Body of pancreas (tissue), 4 donors: ENCODE measurements around the gene SOWAHA. TPM values are rescaled to one million over a fixed set of nuclear protein-coding genes. Genes with fewer than 3 reads are reported as not detected.

Experiments
- ATAC-seq: fragments of 150-250 bp; one replicate; pipeline ENCODE4 v1.9.1; 2016
- DNase-seq, 4 donors: peaks; one replicate each; pipeline ENCODE4 v3.0.0-alpha.2; 2019
- H3K27ac ChIP-seq, 4 donors: fragments of 200-600 bp; sonication (generic); 1 replicate in 3 of 4; 2 replicates in 1 of 4; pipeline versions ENCODE4 v1.5.1 to v1.6.1; 2016 to 2019; ENCODE audit warnings: mild to moderate bottlenecking in 1 of 4, mixed read lengths in 1 of 4, moderate library complexity in 1 of 4
- H3K27me3 ChIP-seq, 2 donors: fragments of 200-600 bp; sonication (generic); one replicate each; pipeline ENCODE4 v1.6.0; 2016; ENCODE audit warnings: mild to moderate bottlenecking in 1 of 2
- H3K36me3 ChIP-seq, 2 donors: fragments of 200-600 bp; sonication (generic); replicated peaks in 1 of 2; 2 replicates each; pipeline ENCODE4 v1.5.1; 2016; ENCODE audit warnings: low read depth in 2 of 2; ENCODE audit not compliant: insufficient read depth in 1 of 2
- H3K4me1 ChIP-seq: fragments of 200-600 bp; sonication (generic); one replicate; pipeline ENCODE4 v1.6.0; 2016
- H3K4me3 ChIP-seq, 2 donors: fragments of 200-600 bp; sonication (generic); 1 replicate in 1 of 2; 2 replicates in 1 of 2; pipeline ENCODE4 v1.5.1; 2016 to 2019
- H3K9me3 ChIP-seq, 3 donors: fragments of 200-600 bp; sonication (generic); 1 replicate in 2 of 3; 2 replicates in 1 of 3; pipeline ENCODE4 v1.5.1; 2016
- CTCF ChIP-seq, 7 experiments: fragments of 450-650 bp in 4 of 7; fragments of 200-600 bp in 3 of 7; sonication (generic) in 3 of 7; IDR thresholded peaks; one replicate each; pipeline ENCODE4 v1.5.1; 2016 to 2019; ENCODE audit warnings: antibody characterized with exemption in 7 of 7
- POLR2A ChIP-seq, 3 donors: fragments of 450-650 bp; IDR thresholded peaks; one replicate each; pipeline ENCODE4 v1.6.1; 2016; ENCODE audit warnings: antibody characterized with exemption in 3 of 3, mild to moderate bottlenecking in 2 of 3
- WGBS, 2 donors: methylation state at CpG; one replicate each; pipeline ENCODE4 v1.1.5; 2017; 5-methylcytosine and 5-hydroxymethylcytosine counted together
- intact Hi-C: fragments of 100-400 bp; cut with DNase I; formaldehyde crosslinking; loops from one replicate; pipeline ENCODE4 v1.15.1; 2023
- total RNA-seq, 2 donors: library from RNA; depleted of rRNA; stranded (reverse); fragments of >200 nt; gene quantifications; one replicate each; pipeline ENCODE4 v1.1.0, GENCODE V29; 2016

Gene SOWAHA
- total RNA-seq, 2 donors from 2014 or later = 7.3 to 9.6 TPM

DNA sequence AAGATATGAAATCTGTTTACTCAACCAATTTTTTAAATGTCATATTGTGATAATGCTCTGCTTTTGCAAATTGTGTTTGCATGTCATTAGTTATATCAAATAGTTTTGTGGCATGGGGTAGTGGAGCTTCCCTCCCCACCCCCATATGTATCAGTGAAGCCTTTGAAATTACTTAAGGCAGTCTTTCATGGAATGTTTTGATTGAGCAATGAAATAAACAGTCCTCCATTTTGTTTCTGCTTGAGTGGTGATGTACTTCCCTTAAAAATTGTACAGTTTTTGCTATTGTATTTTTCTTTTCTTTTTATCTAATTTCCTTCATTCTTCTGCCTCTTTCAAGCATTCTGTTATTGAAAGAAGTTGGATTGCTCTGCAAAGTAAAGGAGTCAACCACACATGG, 3.5 kb downstream of the SOWAHA start:
- Histone ChIP-seq H3K4me1 (peaks cover 25% of the 10 kb centered on the region), H3K27me3 (no peaks in the 10 kb centered on the region), H3K9me3 (no peaks in the 10 kb centered on the region), H3K36me3 (no peaks in the 10 kb centered on the region), H3K27ac (no peak overlapping the region), H3K4me3 (no peak overlapping the region)
- ATAC-seq (no peak), DNase-seq (no peak)
- intact Hi-C loops = no loop called here
- TF ChIP-seq CTCF (IDR thresholded peaks at IDR 0.05) (no peak), POLR2A (IDR thresholded peaks at IDR 0.05) (no peak)

GRCh38 chr5:132817011-132817410, 3.9 kb downstream of the SOWAHA start:
- intact Hi-C loops = no loop called here

DNA sequence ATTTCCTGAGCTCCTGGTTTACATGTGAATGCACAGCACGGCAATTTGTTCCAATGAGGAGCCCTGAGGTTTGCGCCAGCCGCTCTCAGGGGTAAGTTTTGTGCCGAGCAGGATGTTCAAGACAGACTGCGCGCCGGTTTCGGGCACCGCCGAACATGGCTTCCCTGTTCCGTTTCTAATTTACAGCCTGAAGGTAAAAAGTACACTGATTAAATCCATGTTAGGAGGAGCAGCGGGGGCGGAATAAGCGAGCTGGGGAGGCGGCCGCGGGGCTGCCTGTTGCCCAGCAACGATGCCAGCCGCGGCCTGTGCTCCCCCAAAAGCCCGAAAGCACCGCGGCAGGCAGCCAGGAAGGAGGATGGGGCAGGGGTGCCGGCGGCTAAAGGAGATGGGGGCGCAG, 6.4 kb downstream of the SOWAHA start:
- H3K27me3 ChIP-seq = no peaks in the 10 kb centered on the region
- WGBS, 2 donors = 41 to 63% methylated on average over 25 to 26 of the region's 26 CpGs
- H3K27ac ChIP-seq = no peak overlapping the region
- no peaks in the 10 kb centered on the region for H3K9me3 ChIP-seq
- no peak overlapping the region for H3K4me3 ChIP-seq
- ATAC-seq (no peak), DNase-seq (no peak)
- H3K36me3 ChIP-seq = no peaks in the 10 kb centered on the region
- H3K4me1 ChIP-seq = peaks cover 17% of the 10 kb centered on the region
- intact Hi-C loops = no loop called here
- TF ChIP-seq CTCF (IDR thresholded peaks at IDR 0.05) (no peak), POLR2A (IDR thresholded peaks at IDR 0.05) (no peak)

More at GRCh38 chr5:132817011-132817410, 3.9 kb downstream of the SOWAHA start:
- no peak overlapping the region for H3K4me3 ChIP-seq
- peaks cover 24% of the 10 kb centered on the region for H3K4me1 ChIP-seq
- ATAC-seq (no peak), DNase-seq (no peak)
- 0 to 13% methylated on average over 1 of the region's 1 CpG for WGBS, 2 donors
- no peak for TF ChIP-seq POLR2A (IDR thresholded peaks at IDR 0.05)
- no peak for TF ChIP-seq CTCF (IDR thresholded peaks at IDR 0.05)
- no peak overlapping the region for H3K27ac ChIP-seq
- no peaks in the 10 kb centered on the region for H3K9me3 ChIP-seq
- H3K36me3 ChIP-seq = no peaks in the 10 kb centered on the region
- H3K27me3 ChIP-seq = no peaks in the 10 kb centered on the region

GRCh38 chr5:132820162-132820754, 7.2 kb downstream of the SOWAHA start:
- ATAC-seq = peak; percentile 91
- 15 to 17% methylated on average over 14 to 15 of the region's 15 CpGs for WGBS, 2 donors
- intact Hi-C loops = loop anchor here (5.0 kb wide), 1 partner anchor 68 kb away; no protein-coding TSS in a partner anchor

More at GRCh38 chr5:132820162-132820754, 7.2 kb downstream of the SOWAHA start:
- Histone ChIP-seq H3K36me3 (no peaks in the 10 kb centered on the region), H3K27me3 (no peaks in the 10 kb centered on the region), H3K9me3 (no peaks in the 10 kb centered on the region), H3K27ac (no peak overlapping the region), H3K4me1 (peaks cover 17% of the 10 kb centered on the region), H3K4me3 (no peak overlapping the region)
- no peak for TF ChIP-seq POLR2A (IDR thresholded peaks at IDR 0.05)
- TF ChIP-seq CTCF (IDR thresholded peaks at IDR 0.05) = peak; percentile 89 to 94 (median 91)
- peak; percentile 93 to 96 (median 94) for DNase-seq
